ENCODE results near the gene RASA3.

DNA sequence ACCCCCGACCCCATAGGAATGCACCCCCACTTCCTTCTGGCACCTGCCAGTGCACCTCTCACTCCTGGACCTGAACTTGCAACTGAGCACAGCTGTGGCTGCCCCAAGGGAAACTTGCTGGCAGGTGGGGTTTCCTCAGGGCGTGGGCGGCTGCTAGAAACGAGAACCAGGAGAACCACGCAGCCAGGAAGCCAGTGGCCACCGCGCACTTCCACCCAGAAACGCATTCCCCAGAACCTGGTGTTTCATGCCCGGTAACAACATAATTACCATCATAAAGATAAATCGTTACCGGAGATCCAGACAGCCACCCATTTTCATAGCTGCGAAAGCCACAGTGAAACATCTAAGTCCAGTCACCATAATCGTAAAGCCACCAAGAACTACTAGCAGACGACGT, 83.4 kb downstream of the RASA3 start:
- TF ChIP-seq, protein P1, sequence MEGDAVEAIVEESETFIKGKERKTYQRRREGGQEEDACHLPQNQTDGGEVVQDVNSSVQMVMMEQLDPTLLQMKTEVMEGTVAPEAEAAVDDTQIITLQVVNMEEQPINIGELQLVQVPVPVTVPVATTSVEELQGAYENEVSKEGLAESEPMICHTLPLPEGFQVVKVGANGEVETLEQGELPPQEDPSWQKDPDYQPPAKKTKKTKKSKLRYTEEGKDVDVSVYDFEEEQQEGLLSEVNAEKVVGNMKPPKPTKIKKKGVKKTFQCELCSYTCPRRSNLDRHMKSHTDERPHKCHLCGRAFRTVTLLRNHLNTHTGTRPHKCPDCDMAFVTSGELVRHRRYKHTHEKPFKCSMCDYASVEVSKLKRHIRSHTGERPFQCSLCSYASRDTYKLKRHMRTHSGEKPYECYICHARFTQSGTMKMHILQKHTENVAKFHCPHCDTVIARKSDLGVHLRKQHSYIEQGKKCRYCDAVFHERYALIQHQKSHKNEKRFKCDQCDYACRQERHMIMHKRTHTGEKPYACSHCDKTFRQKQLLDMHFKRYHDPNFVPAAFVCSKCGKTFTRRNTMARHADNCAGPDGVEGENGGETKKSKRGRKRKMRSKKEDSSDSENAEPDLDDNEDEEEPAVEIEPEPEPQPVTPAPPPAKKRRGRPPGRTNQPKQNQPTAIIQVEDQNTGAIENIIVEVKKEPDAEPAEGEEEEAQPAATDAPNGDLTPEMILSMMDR (conservative IDR thresholded peaks at IDR 0.05) = no peak
- TF ChIP-seq EZH2 (IDR thresholded peaks at IDR 0.05; ENCODE audit: low read depth) = no peak
